HG02678 (cell line): ENCODE measurements around the gene CEP55.
"Not testable (repeated sequence)": the region's sequence is repeated elsewhere in the genome, so short reads cannot be mapped to it uniquely, and the experiment has no call there.

Source experiments
- ATAC-seq: cut with Tn5 transposase; IDR thresholded peaks from one replicate; pipeline ENCODE4 v1.9.1; 2021; ENCODE audit warnings: mild to moderate bottlenecking, moderate library complexity; ENCODE audit not compliant: unreplicated experiment

Gene CEP55

DNA sequence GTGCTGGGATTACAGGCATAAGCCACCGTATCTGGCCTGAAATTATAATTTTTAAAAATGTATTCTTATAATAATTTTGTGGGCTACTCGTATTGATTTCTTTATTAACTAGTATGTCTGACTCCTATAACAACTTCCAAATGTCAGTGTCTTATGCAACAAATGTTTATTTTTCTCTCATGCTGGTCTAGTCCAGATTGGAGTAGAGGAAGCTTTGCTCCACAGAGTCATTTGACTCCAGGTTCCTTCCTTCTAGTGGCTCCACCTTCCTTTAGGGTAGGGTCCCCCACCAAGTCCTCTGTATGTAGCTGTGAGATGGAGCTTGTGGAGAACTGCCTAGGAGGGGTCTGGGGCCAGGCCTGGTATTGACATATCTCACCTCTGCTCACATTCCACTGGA is 8.7 kb downstream of the CEP55 start:
- ATAC-seq, result no peak

DNA sequence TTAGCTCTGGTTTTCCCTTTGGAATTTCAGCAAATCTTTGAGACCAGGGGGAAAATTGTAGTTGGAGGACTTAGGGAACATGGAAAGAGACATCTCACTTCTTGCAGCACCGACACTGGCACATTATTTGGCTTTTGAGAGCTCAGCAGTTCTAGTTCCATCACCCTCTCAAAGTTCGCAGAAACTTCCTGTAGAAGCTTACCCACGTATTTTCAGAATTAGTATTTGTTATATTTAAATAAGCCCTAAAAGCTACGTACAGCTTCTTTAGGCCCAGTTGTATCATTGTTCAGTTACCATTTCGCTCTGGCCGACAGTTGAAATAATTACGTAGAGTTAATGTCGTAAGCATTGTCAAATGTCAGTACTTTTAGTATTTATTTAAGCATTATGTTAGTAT is 13.4 kb downstream of the CEP55 start:
- no peak for ATAC-seq

DNA sequence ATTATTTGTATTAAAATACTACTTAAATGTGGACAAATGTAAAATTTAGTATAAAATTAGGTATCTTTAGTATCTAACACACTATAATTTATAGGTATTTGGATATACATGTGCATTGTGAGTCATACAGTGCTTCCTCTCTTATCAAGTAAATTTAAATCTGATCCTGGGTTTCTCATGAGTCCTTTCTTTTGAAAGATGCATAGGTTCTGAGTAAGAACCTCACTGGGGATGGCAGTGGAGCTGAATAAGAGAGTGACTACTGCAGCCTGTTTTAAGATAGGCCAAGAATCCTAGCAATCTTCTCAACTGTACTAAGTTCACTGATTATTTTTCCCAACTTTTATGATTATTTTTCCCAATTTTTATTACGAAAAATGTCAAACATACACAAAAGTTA is 16.2 kb downstream of the CEP55 start:
- ATAC-seq, result no peak

DNA sequence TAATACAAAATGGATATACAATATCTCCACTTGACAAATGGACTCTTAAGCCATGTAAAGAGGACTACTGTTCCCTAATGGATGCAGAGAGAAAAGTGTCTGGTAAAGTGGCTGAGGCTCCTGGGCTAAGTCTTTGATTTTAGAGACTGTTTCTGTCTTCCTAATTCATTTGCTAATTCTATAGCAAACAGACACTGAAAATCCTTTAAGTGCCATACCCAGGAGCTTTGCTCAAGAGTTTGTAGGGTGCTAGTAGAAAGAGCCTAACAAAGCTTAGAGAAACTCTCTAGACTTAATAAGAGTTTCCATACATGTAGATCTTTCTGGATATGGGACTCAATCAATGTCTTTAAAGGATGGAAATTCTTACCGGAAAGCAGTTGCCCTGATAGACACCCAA is 16.7 kb downstream of the CEP55 start:
- no peak for ATAC-seq

DNA sequence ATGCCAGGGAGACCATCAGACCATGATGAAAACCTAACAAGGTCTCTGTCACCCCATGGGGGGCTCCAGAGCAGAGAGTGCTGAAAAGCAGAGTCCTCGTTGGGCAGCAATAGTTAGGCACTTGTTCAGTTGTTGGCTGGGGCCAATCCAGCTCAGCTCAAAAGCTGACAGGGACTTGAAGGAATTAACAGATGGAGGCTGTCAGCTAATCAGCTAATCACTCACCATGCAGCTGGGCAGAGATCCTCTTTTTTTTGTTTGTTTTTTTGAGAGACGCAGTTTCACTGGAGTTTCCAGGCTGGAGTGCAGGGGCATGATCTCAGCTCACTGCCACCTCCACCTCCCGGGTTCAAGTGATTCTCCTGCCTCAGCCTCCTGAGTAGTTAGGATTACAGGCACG is 18.1 kb downstream of the CEP55 start:
- no peak for ATAC-seq

DNA sequence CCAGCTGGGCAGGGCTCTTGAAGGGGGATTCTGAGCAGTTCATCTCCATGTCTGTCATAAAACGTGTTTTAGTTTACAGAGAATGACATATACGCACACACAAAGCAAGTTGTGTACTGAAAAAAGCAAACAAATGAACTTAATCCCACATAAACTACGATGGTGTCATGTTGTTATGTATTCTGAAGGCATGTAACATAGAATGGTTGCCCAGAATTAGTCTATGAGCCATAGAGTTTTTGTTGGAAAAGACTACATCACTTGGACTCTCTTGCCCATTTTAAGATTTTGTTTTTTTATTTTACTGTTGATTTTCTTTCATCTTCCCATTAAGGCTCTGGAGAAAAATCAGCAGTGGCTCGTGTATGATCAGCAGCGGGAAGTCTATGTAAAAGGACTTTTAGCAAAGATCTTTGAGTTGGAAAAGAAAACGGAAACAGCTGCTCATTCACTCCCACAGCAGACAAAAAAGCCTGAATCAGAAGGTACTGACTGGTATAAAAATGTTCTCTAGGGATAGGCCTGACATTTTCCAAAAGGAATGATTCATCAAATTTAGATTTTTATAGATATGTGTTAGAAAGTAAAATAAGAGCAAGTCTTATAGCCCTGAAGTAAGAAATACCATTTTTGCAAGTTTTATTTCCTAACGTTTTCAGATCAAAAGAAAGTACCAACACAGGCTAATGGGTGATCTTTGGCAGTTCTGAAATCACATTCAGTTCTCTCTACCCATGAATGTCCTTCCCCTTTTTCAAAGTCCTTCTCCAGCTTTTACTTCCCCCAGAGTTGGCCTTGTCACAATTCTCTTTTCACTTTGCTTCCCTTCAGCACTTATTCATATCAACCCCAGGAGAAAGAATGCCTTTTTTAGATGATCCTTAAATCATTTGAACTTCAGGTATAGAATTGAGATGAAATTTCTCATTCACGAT is 18.9 kb downstream of the CEP55 start:
- ATAC-seq, result no peak

DNA sequence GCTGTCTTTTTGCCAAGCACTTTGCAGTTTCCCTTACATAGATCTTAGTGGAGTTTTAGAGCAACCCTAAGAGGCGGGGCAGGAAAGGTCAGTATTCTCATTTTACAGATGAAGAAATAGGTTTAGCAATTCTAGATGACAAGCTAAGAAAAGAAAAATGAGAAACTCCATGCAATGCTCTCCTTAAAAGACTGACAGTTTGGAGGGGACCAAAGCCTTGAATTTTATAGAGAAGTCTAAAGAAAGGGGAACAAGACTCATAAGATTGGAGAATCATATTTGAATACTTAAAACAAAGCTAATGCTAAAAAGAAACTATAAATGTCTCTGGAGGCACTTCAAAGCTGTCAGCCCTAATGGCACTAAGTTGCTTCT is 19.6 kb downstream of the CEP55 start:
- no peak for ATAC-seq

DNA sequence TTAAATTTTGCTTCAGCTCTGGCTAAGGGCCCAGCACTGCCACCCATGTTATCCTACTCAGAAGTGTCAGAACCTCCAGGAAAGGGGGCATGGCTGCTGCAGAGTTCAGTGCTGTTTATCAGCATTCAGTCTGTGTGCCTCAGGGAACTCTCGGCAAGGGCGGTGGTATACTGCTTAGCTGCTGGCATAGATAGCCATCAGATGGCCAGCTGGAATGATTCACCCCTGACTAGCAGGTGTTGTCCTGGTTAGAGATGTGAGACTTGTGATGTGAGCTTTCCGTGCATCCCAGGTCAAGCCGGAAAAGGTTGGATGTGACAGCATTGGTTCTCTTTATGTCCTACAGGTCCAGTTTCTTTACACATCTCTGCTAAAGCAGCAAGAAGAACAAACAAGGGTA is 22.1 kb downstream of the CEP55 start:
- ATAC-seq, result no peak

DNA sequence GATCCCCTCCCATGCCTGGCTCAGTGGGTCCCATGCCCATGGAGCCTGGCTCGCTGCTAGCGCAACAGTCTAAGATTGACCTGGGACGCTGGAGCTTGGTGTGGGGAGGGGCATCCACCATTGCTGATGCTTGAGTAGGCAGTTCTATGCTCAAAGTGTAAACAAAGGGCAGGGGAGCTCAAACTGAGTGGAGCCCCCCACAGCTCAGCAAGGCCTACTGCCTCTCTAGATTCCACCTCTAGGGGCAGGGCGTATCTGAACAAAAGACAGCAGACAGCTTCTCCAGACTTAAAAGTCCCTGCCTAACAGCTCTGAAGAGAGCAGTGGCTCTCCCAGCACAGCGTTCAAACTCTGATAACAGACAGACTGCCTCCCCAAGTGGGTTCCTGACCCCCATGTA is 38.9 kb downstream of the CEP55 start:
- no peak for ATAC-seq

DNA sequence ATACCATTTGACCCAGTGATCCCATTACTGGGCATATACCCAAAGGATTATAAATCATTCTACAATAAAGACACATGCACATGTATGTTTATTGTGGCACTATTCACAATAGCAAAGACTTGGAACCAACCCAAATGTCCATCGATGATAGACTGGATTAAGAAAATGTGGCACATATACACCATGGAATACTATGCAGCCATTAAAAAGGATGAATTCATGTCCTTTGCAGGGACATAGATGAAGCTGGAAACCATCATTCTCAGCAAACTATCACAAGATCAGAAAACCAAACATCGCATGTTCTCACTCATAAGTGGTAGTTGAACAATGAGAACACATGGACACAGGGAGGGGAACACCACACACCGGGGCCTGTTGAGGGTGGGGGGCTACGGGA is 44.5 kb downstream of the CEP55 start:
- not testable (repeated sequence) for ATAC-seq

DNA sequence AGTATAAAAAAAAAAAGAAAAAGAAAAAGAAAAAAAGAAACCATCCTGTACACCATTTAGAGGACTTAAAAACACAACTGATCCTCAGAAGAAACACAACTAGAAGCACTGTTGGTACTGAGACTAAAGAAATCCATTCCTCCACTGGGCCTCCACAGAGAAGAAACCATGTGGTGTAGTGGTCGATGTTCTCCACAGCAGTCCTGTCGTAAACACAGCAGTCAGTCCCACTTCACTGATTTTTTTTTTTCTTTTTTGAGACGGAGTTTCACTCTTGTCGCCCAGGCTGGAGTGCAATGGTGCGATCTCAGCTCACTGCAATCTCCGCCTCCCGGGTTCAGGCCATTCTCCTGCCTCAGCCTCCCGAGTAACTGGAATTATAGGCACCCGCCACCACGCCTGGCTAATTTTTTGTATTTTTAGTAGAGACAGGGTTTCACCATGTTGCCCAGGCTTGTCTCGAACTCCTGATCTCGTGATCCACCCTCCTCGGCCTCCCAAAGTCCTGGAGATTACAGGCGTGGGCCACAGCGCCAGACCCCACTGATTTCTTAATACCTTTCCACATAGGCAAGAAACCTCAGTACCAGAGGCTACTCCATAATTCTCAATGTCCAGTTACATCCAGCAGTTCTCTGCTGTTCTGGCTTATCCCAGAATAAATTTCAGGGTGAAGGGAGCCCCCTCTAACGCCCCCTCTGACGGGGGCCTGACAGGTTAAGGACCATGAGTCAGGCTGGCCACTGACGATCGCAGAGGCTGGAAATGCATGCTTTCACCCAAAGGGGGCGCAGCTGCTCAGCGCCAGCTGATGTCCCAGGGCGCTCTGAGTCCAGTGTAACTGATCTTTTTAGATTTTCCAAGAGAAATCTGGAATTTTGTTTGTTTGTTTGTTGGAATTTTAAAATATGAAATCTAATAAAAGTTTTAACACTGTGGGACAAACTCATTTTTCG is 45.3 kb downstream of the CEP55 start:
- ATAC-seq, result no peak

DNA sequence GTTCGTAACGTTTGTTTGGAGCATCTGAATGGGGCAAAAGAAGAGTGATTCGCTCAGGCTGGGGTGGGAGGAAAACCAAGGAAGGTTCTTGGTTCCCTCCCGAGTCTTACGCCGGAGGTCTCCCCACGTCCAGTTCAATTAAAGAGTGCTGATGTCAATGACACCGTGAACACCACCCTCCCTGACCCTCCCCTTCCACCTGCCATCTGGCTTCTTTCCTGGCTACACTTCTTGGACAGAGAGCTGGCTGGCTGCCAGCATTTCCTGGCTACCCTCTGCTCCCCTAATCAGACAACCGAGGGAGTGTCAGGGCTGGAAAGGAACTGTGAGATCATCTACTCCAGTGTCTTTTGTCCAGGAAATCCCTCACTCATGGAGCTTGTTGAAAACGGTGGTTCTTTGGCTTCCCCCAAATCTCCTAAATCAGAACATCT is 46.0 kb downstream of the CEP55 start:
- ATAC-seq, result no peak

DNA sequence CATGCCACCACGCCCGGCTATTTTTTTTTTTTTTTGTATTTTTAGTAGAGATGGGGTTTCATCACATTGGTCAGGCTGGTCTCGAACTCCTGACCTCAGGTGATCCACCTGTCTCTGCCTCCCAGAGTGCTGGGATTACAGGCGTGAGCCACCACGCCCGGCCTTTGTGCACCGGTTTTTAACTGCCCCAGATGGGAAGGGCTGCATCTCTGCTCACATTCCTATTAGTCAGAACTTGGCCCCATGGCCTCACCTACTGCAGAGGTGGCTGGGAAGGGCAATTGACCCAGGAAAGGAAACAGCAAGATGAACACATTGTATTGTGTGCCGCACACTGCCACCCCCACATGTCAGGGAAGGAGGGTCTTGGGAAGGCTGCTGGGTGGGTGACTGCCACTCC is 50.6 kb downstream of the CEP55 start:
- ATAC-seq, result not testable (repeated sequence)

DNA sequence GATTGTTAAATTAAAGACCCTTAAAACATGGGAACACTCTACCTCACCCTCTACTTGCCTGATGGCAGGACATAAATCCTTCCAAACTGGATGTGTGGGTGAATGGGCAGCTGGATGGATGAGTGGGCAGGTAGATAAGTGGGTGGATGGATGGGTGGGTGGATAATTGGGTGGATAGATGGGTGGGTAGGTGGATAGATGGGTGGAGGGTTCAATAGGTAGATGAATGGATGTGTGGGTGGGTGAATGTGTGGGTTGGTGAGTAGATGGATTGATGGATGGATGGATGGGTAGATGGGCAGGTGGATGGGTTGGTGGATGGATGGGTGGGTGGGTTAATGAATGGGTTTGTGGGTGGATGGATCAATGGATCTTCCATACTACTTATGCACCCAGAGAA is 51.1 kb downstream of the CEP55 start:
- no peak for ATAC-seq

DNA sequence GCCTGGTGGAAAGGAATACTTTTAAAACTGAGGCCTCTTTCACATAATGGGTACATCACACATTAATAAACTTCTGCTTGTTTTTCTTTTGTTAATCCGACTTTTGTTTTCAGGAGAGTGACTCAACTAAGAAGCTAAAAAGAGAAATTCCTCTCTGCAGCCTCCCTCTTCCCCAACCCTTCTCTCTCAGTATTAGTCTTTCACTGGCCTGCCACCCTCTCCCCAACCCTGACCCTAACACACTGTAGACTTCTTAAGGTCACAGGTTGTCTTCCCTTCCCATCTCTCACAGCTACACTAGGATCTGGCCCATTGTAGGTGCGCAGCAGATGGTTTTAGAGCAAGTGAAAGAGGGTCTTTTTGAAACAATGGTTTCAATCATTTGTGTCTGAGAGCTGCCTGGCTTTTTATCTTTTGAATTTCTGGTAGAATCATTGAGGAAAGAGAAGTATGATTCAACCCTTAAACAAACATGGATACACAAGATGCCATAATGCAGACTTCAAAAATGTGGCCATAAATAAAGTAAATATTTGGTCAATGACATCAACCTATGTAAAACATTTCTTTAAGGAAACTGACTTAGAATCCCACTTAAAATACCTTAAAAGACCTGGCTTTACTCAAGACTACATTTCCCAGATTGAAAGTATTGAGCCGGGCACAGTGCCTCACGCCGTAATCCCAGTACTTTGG is 52.1 kb downstream of the CEP55 start:
- ATAC-seq, result no peak

DNA sequence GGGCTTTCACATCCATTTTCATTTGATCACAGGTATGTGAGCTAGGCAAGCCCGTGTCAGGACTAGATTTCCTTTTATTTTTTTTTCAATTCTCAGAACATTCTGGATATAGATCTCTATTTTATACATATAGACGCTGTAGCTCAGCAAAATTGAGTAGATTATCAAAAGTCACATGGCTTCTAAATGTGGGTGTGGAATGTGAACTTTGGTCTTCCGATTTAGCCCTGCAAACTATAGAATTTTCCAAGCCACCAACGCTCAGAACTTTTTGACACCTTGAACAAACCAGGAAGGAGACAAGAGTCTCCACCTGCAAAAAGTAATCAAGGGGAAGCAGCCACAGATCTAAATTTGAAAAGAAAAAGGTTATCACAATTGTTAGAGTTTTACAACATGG is 54.2 kb downstream of the CEP55 start:
- ATAC-seq, result no peak

DNA sequence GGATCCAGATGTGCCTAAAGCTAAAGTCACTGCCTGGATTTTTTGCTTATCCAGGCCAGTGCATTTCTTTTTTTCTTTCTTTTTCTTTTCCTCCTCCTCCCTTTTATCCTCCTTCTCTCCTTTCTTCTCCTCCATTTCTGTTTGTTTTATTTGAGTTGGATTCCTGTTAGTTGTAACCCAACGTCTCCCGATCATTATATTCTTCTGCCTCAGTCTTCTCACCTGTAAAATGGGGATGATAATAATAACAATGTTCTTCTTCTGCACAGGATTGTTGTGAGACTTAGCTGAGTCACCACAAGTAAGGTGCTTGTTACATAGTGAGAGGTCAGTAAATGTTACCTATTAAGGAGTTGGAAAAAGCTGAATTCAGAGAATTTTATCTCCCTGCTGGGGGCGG is 56.4 kb downstream of the CEP55 start:
- no peak for ATAC-seq

DNA sequence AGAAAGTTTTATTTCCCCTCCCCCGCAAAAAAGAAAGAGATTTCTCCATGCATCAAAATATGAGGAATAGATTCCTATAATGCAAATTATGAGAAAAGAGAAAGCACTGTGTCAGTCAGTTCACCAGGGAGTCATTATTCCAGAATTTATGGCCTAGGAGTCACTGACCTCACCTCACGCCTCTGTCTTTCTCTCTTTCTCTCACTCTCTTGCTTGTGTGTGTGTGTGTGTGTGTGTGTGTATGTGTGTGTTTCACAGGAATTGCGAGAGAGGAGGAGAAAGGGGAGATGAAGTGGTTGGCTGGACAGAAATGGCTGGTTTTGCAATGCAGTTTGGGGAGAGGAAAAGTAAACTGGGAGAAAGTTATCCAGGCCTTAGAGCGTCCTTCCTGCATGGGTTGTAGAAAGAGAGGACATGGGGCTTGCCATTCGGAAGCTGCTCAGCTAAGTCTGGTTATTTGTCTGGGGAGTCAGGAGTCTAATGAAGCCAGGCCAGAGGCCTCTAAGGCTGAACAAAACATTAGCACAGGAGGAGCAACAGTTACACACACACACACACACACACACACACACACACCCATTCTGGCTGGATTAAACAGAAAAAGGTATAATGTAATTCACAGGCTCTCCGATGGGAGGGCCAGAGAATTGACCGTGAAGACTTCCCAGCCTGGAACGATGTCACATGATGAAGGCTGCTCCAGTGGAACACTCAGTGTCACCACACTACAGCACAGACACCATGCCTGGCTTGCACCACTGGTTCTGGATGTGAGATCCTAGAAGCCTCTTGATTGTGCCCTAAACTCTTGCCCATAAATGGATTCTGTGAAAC is 57.3 kb downstream of the CEP55 start:
- ATAC-seq, result no peak

DNA sequence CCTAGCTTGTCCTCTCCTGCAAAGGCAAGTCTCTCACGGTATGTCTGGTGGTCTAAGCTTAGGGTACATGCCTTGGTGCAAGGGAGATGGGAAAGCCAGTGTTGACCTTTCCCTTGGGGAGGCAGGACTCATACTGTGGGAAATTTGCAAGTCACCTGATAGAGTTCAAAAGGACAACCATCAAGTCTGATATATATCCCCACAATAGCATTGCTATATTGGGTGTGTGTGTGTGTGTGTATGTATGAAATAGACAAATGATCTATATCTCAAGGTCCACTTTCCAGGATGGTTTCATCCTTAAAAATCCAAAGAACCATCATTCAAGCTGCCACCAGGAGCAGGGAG is 57.9 kb downstream of the CEP55 start:
- no peak for ATAC-seq

DNA sequence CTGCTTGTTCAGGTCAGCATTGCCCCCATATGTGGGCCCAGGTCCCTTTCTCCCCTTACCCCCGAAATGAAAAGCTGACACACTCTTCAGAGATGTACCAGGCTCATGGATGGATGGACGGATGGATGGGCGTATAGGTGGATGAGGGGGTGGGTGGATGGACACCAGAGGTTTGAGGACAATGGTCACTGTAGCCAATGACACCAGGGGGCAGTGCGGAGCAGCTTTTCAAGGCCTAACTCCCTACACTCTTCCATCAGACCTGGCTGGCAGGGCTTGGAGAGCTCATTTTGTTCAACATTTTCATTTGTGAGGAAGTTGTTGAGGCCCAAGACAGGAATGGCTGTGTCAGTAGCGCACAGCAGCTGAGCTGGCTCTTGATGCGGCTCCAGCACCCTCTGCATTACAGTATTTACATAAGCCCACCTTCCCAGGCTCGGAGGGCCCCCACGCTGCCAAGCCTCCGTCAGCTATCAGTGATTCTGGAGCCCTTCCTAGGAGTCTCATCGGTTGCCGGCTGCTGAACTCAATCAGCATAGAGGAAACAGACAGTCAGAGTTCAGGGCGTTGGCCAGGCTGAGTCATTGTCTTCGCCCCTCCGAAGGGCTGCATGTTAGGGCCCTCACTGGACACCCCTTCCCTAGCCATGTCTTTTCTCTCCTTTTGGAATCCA is 58.5 kb downstream of the CEP55 start:
- ATAC-seq, result peak; percentile 65
